H9 (cell line): ENCODE measurements around the gene TMEM86A. TPM values are rescaled to one million over a fixed set of nuclear protein-coding genes. Genes with fewer than 3 reads are reported as not detected.

Experiments
- DNase-seq: peaks from one replicate; pipeline ENCODE4 v3.0.0-alpha.2; 2017
- H2AFZ ChIP-seq: one replicate; pipeline ENCODE4 v1.6.1; 2013; ENCODE audit warnings: mild to moderate bottlenecking, low read length, control low read depth, moderate library complexity
- H2AK5ac ChIP-seq: 2 replicates; pipeline ENCODE4 v1.6.1; 2013; ENCODE audit warnings: low read length, control low read depth, mixed read lengths; ENCODE audit not compliant: insufficient read length
- H2BK120ac ChIP-seq: one replicate; pipeline ENCODE4 v1.6.1; 2013; ENCODE audit warnings: low read depth, mild to moderate bottlenecking, low read length, control low read depth, inconsistent platforms; ENCODE audit not compliant: poor library complexity, severe bottlenecking
- H2BK12ac ChIP-seq: 2 replicates; pipeline ENCODE4 v1.6.1; 2013; ENCODE audit warnings: low read length, control low read depth, mixed read lengths, low read depth; ENCODE audit not compliant: insufficient read length
- H2BK15ac ChIP-seq: 2 replicates; pipeline ENCODE4 v1.6.1; 2013; ENCODE audit warnings: low read depth, low read length, control low read depth
- H2BK20ac ChIP-seq: one replicate; pipeline ENCODE4 v1.6.1; 2013; ENCODE audit warnings: low read depth, mild to moderate bottlenecking, low read length, control low read depth, inconsistent platforms; ENCODE audit not compliant: poor library complexity, severe bottlenecking
- H2BK5ac ChIP-seq: 2 replicates; pipeline ENCODE4 v1.6.1; 2013; ENCODE audit warnings: low read length, control low read depth, mixed read lengths; ENCODE audit not compliant: insufficient read length
- H3K14ac ChIP-seq: 2 replicates; pipeline ENCODE4 v1.6.1; 2013; ENCODE audit warnings: low read length, control low read depth; ENCODE audit not compliant: insufficient read depth
- H3K18ac ChIP-seq: 2 replicates; pipeline ENCODE4 v1.6.1; 2013; ENCODE audit warnings: low read depth, mild to moderate bottlenecking, mixed read lengths, low read length, control low read depth; ENCODE audit not compliant: insufficient read length
- H3K23ac ChIP-seq: 2 replicates; pipeline ENCODE4 v1.6.1; 2013; ENCODE audit warnings: low read length, control low read depth, mixed read lengths, low read depth; ENCODE audit not compliant: insufficient read length
- H3K23me2 ChIP-seq: 2 replicates; pipeline ENCODE4 v1.6.1; 2013; ENCODE audit warnings: low read depth, mild to moderate bottlenecking, mixed read lengths, low read length, control low read depth; ENCODE audit not compliant: insufficient read length, poor library complexity, severe bottlenecking
- H3K27ac ChIP-seq: 2 replicates; pipeline ENCODE4 v1.5.1; 2013; ENCODE audit warnings: low read length, control low read depth, mixed read lengths, low read depth; ENCODE audit not compliant: insufficient read length
- H3K27me3 ChIP-seq: 2 replicates; pipeline ENCODE4 v1.6.1; 2013; ENCODE audit warnings: low read length, control low read depth, inconsistent platforms; ENCODE audit not compliant: insufficient read depth
- H3K4ac ChIP-seq: 2 replicates; pipeline ENCODE4 v1.6.1; 2013; ENCODE audit warnings: low read depth, mild to moderate bottlenecking, control low read depth, inconsistent platforms, low read length, moderate library complexity
- H3K4me1 ChIP-seq: 2 replicates; pipeline ENCODE4 v1.6.1; 2013; ENCODE audit warnings: low read length, control low read depth, inconsistent platforms; ENCODE audit not compliant: insufficient read depth
- H3K4me2 ChIP-seq: 2 replicates; pipeline ENCODE4 v1.6.1; 2013; ENCODE audit warnings: low read length, control low read depth, mixed read lengths; ENCODE audit not compliant: insufficient read length, insufficient read depth
- H3K56ac ChIP-seq: 2 replicates; pipeline ENCODE4 v1.6.1; 2013; ENCODE audit warnings: low read depth, mild to moderate bottlenecking, mixed read lengths, low read length, control low read depth; ENCODE audit not compliant: insufficient read length
- H3K79me1 ChIP-seq: 2 replicates; pipeline ENCODE4 v1.6.1; 2013; ENCODE audit warnings: low read depth, mild to moderate bottlenecking, moderate library complexity, low read length, control low read depth, inconsistent platforms; ENCODE audit not compliant: insufficient read depth, poor library complexity, severe bottlenecking
- H3K79me2 ChIP-seq: 2 replicates; pipeline ENCODE4 v1.6.1; 2013; ENCODE audit warnings: low read length, control low read depth, inconsistent platforms; ENCODE audit not compliant: insufficient read depth
- H3K9ac ChIP-seq: 2 replicates; pipeline ENCODE4 v1.6.1; 2013; ENCODE audit warnings: low read length, control low read depth, mixed read lengths; ENCODE audit not compliant: insufficient read length; ENCODE audit errors: extremely low read depth
- H3K9me3 ChIP-seq: one replicate; pipeline ENCODE4 v1.6.1; 2013; ENCODE audit warnings: low read depth, low read length, inconsistent platforms; ENCODE audit not compliant: control insufficient read depth
- H3T11ph ChIP-seq: one replicate; pipeline ENCODE4 v1.6.1; 2013; ENCODE audit warnings: mild to moderate bottlenecking, low read length, control low read depth, inconsistent platforms
- H4K20me1 ChIP-seq: one replicate; pipeline ENCODE4 v1.6.1; 2013; ENCODE audit not compliant: control insufficient read depth, insufficient read length, insufficient read depth
- H4K5ac ChIP-seq: 2 replicates; pipeline ENCODE4 v1.6.1; 2013; ENCODE audit warnings: low read depth, mild to moderate bottlenecking, mixed read lengths, low read length, control low read depth; ENCODE audit not compliant: insufficient read length
- H4K8ac ChIP-seq: replicated peaks from 2 replicates; pipeline ENCODE4 v1.6.1; 2013; ENCODE audit warnings: low read length, control low read depth, mixed read lengths, low read depth; ENCODE audit not compliant: insufficient read length
- H4K91ac ChIP-seq: 2 replicates; pipeline ENCODE4 v1.6.1; 2013; ENCODE audit warnings: low read depth, mild to moderate bottlenecking, moderate library complexity, mixed read lengths, low read length, control low read depth; ENCODE audit not compliant: insufficient read length
- H3K27ac Mint-ChIP-seq, 3 experiments: 2 replicates in 2 of 3; 3 replicates in 1 of 3; pipeline ENCODE4 v1.8.0; 2020 to 2021; ENCODE audit warnings: mixed read lengths in 3 of 3, mild to moderate bottlenecking in 1 of 3, moderate library complexity in 1 of 3
- H3K27me3 Mint-ChIP-seq: 2 replicates; pipeline ENCODE4 v1.8.0; 2021; ENCODE audit warnings: low read depth, mild to moderate bottlenecking, moderate library complexity, mixed read lengths
- H3K36me3 Mint-ChIP-seq, 3 experiments: 2 replicates in 2 of 3; 3 replicates in 1 of 3; pipeline ENCODE4 v1.8.0; 2020 to 2021; ENCODE audit warnings: low read depth in 3 of 3, mixed read lengths in 3 of 3; ENCODE audit not compliant: insufficient read depth in 1 of 3
- H3K4me1 Mint-ChIP-seq, 2 experiments: 2 replicates each; pipeline ENCODE4 v1.8.0; 2020; ENCODE audit warnings: mixed read lengths in 2 of 2
- H3K4me3 Mint-ChIP-seq, 2 experiments: 2 replicates in 1 of 2; 3 replicates in 1 of 2; pipeline ENCODE4 v1.8.0; 2020 to 2021; ENCODE audit warnings: mild to moderate bottlenecking in 2 of 2, mixed read lengths in 2 of 2, moderate library complexity in 1 of 2
- H3K9me3 Mint-ChIP-seq, 2 experiments: 2 replicates in 1 of 2; 3 replicates in 1 of 2; pipeline ENCODE4 v1.8.0; 2020; ENCODE audit warnings: mild to moderate bottlenecking in 2 of 2, mixed read lengths in 2 of 2, moderate library complexity in 1 of 2
- WGBS: extraction: QIAGEN DNeasy Blood & Tissue Kit; methylation state at CpG from one replicate; pipeline ENCODE4 v1.1.7; 2013; ENCODE audit warnings: missing lambda C conversion rate, low lambda C conversion rate, mixed read lengths; ENCODE audit not compliant: insufficient read length; ENCODE audit errors: extremely low coverage; 5-methylcytosine and 5-hydroxymethylcytosine counted together
- total RNA-seq: library from RNA; stranded (reverse); gene quantifications from 2 replicates; pipeline ENCODE4 v1.2.1, GENCODE V29; 2021
- TF ChIP-seq, protein P1 (sequence below): fragments of 200-600 bp; sonication (generic); conservative IDR thresholded peaks from 3 replicates; pipeline ENCODE4 v1.8.0; 2021; ENCODE audit warnings: antibody characterized with exemption, mild to moderate bottlenecking

The TMEM86A gene
- total RNA-seq, 1 experiment from 2014 or later, result 2.3 TPM

DNA sequence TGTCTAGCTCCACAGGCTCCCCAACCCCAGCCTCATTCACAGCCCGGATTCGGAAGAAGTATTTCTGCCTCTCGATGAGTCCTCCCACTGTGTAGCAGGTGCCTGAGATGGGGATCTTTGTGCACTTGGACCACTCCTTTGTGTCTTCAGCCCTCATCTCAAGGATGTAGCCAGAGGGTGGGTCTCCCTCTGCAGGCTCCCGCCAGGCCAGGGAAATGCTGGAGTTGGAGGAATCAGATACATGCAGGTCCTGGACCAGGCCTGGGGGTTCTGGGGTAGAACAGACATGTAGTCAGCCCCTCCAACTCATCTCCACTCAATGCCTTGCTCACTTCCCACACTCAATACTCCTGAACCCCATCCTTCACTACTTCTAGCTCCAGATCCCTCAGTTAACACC is 10.8 kb downstream of the TMEM86A start:
- H3T11ph ChIP-seq, result no peak overlapping the region
- H3K23ac ChIP-seq, result no peak overlapping the region
- no peak overlapping the region for H3K18ac ChIP-seq
- H3K9me3 Mint-ChIP-seq, result no peaks in the 10 kb centered on the region
- no peak for DNase-seq
- H2AK5ac ChIP-seq, result no peak overlapping the region
- TF ChIP-seq, protein P1, sequence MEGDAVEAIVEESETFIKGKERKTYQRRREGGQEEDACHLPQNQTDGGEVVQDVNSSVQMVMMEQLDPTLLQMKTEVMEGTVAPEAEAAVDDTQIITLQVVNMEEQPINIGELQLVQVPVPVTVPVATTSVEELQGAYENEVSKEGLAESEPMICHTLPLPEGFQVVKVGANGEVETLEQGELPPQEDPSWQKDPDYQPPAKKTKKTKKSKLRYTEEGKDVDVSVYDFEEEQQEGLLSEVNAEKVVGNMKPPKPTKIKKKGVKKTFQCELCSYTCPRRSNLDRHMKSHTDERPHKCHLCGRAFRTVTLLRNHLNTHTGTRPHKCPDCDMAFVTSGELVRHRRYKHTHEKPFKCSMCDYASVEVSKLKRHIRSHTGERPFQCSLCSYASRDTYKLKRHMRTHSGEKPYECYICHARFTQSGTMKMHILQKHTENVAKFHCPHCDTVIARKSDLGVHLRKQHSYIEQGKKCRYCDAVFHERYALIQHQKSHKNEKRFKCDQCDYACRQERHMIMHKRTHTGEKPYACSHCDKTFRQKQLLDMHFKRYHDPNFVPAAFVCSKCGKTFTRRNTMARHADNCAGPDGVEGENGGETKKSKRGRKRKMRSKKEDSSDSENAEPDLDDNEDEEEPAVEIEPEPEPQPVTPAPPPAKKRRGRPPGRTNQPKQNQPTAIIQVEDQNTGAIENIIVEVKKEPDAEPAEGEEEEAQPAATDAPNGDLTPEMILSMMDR, result no peak
- H2BK5ac ChIP-seq, result no peak overlapping the region
- no peak overlapping the region for H4K8ac ChIP-seq
- no peaks in the 10 kb centered on the region for H3K23me2 ChIP-seq
- peaks cover 3 to 10% of the 10 kb centered on the region in 2 experiments; a peak in 2 of 4 replicates for H3K4me1 Mint-ChIP-seq
- H2BK20ac ChIP-seq, result no peak overlapping the region
- no peaks in the 10 kb centered on the region for H3K79me1 ChIP-seq
- no peak overlapping the region for H3K4me3 Mint-ChIP-seq
- H3K4me2 ChIP-seq, result no peak overlapping the region
- no CpG with 5 or more reads among the region's 4 CpGs for WGBS
- no peaks in the 10 kb centered on the region for H3K9me3 ChIP-seq
- no peak overlapping the region for H3K9ac ChIP-seq
- H4K5ac ChIP-seq, result no peak overlapping the region
- H3K36me3 Mint-ChIP-seq, result no peaks in the 10 kb centered on the region
- no peak overlapping the region for H2BK12ac ChIP-seq
- no peak overlapping the region for H2BK15ac ChIP-seq
- H4K20me1 ChIP-seq, result no peaks in the 10 kb centered on the region
- no peak overlapping the region for H3K56ac ChIP-seq
- no peak overlapping the region for H3K27ac Mint-ChIP-seq
- H3K4ac ChIP-seq, result no peak overlapping the region
- H2BK120ac ChIP-seq, result no peak overlapping the region
- H3K27me3 Mint-ChIP-seq, result peaks cover 52% of the 10 kb centered on the region
- no peak overlapping the region for H3K14ac ChIP-seq
- H4K91ac ChIP-seq, result no peak overlapping the region
- no peaks in the 10 kb centered on the region for H3K79me2 ChIP-seq
- H2AFZ ChIP-seq, result no peak overlapping the region
- peaks cover 3% of the 10 kb centered on the region for H3K27me3 ChIP-seq
- H3K27ac ChIP-seq, result no peak overlapping the region
- no peaks in the 10 kb centered on the region for H3K4me1 ChIP-seq
